ENCODE data around the gene AFMID. TPM values are rescaled to one million over a fixed set of nuclear protein-coding genes. Genes with fewer than 3 reads are reported as not detected.

AFMID gene
- polyA plus RNA-seq, 3 donors: 7.1 to 45.7 (median 14.2) TPM

DNA sequence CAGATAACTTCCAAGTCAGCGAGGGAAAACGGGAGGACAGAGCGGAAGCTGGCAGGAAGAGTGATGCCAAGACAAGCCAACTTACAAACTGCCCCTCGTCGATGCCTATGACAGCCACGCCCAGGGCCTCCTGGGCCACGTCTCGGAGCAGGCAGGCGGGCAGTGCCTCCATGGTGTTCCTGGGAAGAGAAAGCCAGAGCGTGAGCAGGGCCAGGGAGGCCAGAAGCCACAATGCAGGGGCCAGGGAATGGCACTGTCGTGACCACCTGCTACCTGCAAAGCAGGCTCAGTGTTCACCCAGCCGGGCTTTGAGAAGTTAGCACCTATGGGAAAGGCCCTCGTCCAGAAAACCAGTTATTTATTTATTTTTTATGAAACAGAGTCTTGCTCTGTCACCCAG, 4.7 kb upstream of the AFMID start:
- TF ChIP-seq, protein P1, sequence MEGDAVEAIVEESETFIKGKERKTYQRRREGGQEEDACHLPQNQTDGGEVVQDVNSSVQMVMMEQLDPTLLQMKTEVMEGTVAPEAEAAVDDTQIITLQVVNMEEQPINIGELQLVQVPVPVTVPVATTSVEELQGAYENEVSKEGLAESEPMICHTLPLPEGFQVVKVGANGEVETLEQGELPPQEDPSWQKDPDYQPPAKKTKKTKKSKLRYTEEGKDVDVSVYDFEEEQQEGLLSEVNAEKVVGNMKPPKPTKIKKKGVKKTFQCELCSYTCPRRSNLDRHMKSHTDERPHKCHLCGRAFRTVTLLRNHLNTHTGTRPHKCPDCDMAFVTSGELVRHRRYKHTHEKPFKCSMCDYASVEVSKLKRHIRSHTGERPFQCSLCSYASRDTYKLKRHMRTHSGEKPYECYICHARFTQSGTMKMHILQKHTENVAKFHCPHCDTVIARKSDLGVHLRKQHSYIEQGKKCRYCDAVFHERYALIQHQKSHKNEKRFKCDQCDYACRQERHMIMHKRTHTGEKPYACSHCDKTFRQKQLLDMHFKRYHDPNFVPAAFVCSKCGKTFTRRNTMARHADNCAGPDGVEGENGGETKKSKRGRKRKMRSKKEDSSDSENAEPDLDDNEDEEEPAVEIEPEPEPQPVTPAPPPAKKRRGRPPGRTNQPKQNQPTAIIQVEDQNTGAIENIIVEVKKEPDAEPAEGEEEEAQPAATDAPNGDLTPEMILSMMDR (IDR thresholded peaks at IDR 0.05): no peak
- Histone ChIP-seq H3K36me3 (replicated peaks in 1 of 2; ENCODE audit: control insufficient read depth in 1 of 2, insufficient read depth in 2 of 2, low read length in 2 of 2) (peaks cover 0 to 4% of the 10 kb centered on the region in 2 donors), H4K20me1 (ENCODE audit: insufficient read depth, low read length) (no peaks in the 10 kb centered on the region), H3K4me3 (replicated peaks in 1 of 3; ENCODE audit: low read depth in 2 of 3, low read length in 3 of 3) (no peak overlapping the region), H3K79me2 (ENCODE audit: insufficient read depth, low read length) (peaks cover 46% of the 10 kb centered on the region), H2AFZ (ENCODE audit: insufficient read depth, low read depth, low read length, poor library complexity, severe bottlenecking) (no peak overlapping the region), H3K27me3 (ENCODE audit: control insufficient read depth in 2 of 2, insufficient read depth in 2 of 2, low read length in 2 of 2) (no peaks in the 10 kb centered on the region), H3K4me2 (replicated peaks; ENCODE audit: extremely low read depth, low read length, poor library complexity, severe bottlenecking) (no peak overlapping the region), H3K27ac (ENCODE audit: low read depth in 1 of 2, low read length in 2 of 2) (no peak overlapping the region), H3K4me1 (ENCODE audit: control insufficient read depth in 1 of 2, insufficient read depth in 2 of 2, low read length in 2 of 2) (peaks cover 19 to 36% of the 10 kb centered on the region in 2 donors), H3K9me3 (replicated peaks in 1 of 2; ENCODE audit: control insufficient read depth in 1 of 2, insufficient read depth in 1 of 2, low read length in 2 of 2) (no peaks in the 10 kb centered on the region), H3K9ac (ENCODE audit: insufficient read depth, low read length, poor library complexity, severe bottlenecking) (no peak overlapping the region)
- Mint-ChIP-seq H3K27ac (peak overlapping the region in 3 of 7 donors; percentile 3 to 66 (median 45)), H3K4me3 (no peak overlapping the region), H3K9me3 (no peaks in the 10 kb centered on the region), H3K27me3 (ENCODE audit: low read depth in 3 of 3) (peaks cover 0 to 2% (median 0%) of the 10 kb centered on the region in 3 donors), H3K4me1 (peaks cover 33% of the 10 kb centered on the region), H3K36me3 (peaks cover 15 to 42% of the 10 kb centered on the region in 2 donors)
- WGBS (ENCODE audit: insufficient coverage): 97% methylated on average over 13 of the region's 13 CpGs
- intact Hi-C loops (cut with micrococcal nuclease): no loop called here
- DNase-seq: no peak

DNA sequence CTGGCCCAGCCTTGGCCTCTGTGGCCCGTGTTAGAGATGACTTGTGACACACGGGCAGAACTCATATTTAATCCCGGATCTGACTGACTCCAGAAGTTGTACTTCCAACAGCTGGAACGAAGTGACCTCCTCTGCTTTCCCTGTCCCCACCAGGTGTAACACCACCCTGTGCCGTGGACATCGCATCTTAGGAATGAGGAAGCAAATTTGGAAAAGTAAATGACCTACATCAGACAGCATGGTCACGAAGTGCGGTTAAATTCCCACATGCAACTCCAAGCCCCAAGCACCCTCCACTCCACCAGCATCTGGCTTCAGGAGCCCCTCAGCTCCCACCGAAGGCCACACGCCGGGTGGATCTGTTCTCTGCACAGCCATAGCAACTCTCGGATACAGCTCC, 3.2 kb upstream of the AFMID start:
- DNase-seq: no peak
- H3K4me3 Mint-ChIP-seq: no peak overlapping the region
- H3K9ac ChIP-seq (ENCODE audit: insufficient read depth, low read length, poor library complexity, severe bottlenecking): no peak overlapping the region
- TF ChIP-seq, protein P1 (IDR thresholded peaks at IDR 0.05): no peak
- intact Hi-C loops (cut with micrococcal nuclease): no loop called here
- H2AFZ ChIP-seq (ENCODE audit: insufficient read depth, low read depth, low read length, poor library complexity, severe bottlenecking): no peak overlapping the region
- peaks cover 0 to 4% of the 10 kb centered on the region in 2 donors for H3K36me3 ChIP-seq (replicated peaks in 1 of 2; ENCODE audit: control insufficient read depth in 1 of 2, insufficient read depth in 2 of 2, low read length in 2 of 2)
- peaks cover 57% of the 10 kb centered on the region for H3K79me2 ChIP-seq (ENCODE audit: insufficient read depth, low read length)
- peaks cover 15 to 42% of the 10 kb centered on the region in 2 donors for H3K36me3 Mint-ChIP-seq
- peaks cover 0 to 2% (median 0%) of the 10 kb centered on the region in 3 donors for H3K27me3 Mint-ChIP-seq (ENCODE audit: low read depth in 3 of 3)
- H3K9me3 ChIP-seq (replicated peaks in 1 of 2; ENCODE audit: control insufficient read depth in 1 of 2, insufficient read depth in 1 of 2, low read length in 2 of 2): no peaks in the 10 kb centered on the region
- no peak overlapping the region for H3K4me2 ChIP-seq (replicated peaks; ENCODE audit: extremely low read depth, low read length, poor library complexity, severe bottlenecking)
- H3K27ac Mint-ChIP-seq: no peak overlapping the region
- H3K27ac ChIP-seq (ENCODE audit: low read depth in 1 of 2, low read length in 2 of 2): no peak overlapping the region
- peaks cover 42% of the 10 kb centered on the region for H3K4me1 Mint-ChIP-seq
- H3K9me3 Mint-ChIP-seq: no peaks in the 10 kb centered on the region
- peaks cover 33 to 49% of the 10 kb centered on the region in 2 donors for H3K4me1 ChIP-seq (ENCODE audit: control insufficient read depth in 1 of 2, insufficient read depth in 2 of 2, low read length in 2 of 2)
- H3K27me3 ChIP-seq (ENCODE audit: control insufficient read depth in 2 of 2, insufficient read depth in 2 of 2, low read length in 2 of 2): no peaks in the 10 kb centered on the region
- no peaks in the 10 kb centered on the region for H4K20me1 ChIP-seq (ENCODE audit: insufficient read depth, low read length)
- WGBS (ENCODE audit: insufficient coverage): 100% methylated on average over 6 of the region's 12 CpGs
- H3K4me3 ChIP-seq (replicated peaks in 1 of 3; ENCODE audit: low read depth in 2 of 3, low read length in 3 of 3): no peak overlapping the region
